HUES6 (cell line): ENCODE data around the gene DNAJA2.
A peak's percentile ranks its signal among the peaks of the same experiment; 100 is the strongest.
"Not testable (repeated sequence)": the region's sequence is repeated elsewhere in the genome, so short reads cannot be mapped to it uniquely, and the experiment has no call there.

Source experiments
- H3K27ac ChIP-seq: 2 replicates; pipeline ENCODE4 v1.7.0; 2013; ENCODE audit warnings: low read depth, mild to moderate bottlenecking, low read length, inconsistent platforms
- H3K27me3 ChIP-seq: 2 replicates; pipeline ENCODE4 v1.6.1; 2013; ENCODE audit warnings: low read length; ENCODE audit not compliant: control insufficient read depth, insufficient read depth
- H3K36me3 ChIP-seq: 2 replicates; pipeline ENCODE4 v1.6.1; 2013; ENCODE audit warnings: low read length; ENCODE audit not compliant: control insufficient read depth, insufficient read depth
- H3K4me1 ChIP-seq: 2 replicates; pipeline ENCODE4 v1.6.1; 2013; ENCODE audit warnings: low read length; ENCODE audit not compliant: control insufficient read depth, insufficient read depth
- H3K4me3 ChIP-seq: 2 replicates; pipeline ENCODE4 v1.5.1; 2013; ENCODE audit warnings: low read depth, low read length
- H3K9ac ChIP-seq: one replicate; pipeline ENCODE4 v1.6.1; 2013; ENCODE audit warnings: mild to moderate bottlenecking, low read length
- H3K9me3 ChIP-seq: 2 replicates; pipeline ENCODE4 v1.6.1; 2013; ENCODE audit warnings: low read depth, low read length; ENCODE audit not compliant: control insufficient read depth, insufficient read depth

DNAJA2 gene

DNA sequence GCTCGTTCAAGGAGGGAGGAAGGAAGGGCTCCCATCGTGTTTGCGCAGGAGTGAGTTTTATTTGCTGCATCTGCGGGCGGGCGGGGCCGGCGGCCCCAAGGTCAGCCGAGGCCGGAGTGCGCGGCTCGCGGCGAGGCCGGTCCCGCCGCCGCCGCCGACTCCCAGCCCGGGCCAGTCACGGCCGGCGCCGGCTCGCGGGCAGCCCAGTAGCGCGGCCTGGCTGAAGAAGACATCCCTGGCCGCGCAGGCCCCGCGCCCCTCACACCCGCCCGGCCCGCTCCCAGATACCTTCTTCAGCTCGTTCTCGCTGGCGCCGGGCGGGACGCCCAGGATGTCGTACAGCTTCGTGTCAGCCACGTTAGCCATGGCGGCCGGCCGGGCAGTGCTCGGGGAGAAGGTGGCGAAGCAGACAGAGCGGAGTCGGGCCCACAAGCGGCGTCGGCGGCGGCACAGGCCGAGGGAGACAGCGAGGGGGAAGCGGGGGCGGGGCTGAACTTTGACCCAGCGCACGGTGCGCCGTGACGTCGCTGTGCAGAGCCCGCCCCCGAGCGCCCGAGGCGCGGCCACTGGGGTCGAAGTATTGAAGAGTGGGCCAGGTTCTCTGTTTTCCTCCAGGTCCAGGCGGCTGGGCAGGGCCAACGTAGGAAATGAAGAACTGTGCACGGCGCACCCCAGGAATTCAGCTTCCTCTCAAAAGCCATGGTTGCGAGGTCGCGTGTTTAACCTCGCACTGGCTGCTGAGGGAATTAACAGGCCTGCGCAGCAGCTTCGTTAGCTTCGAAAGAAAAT lies at the start of gene DNAJA2:
DNAJA2 (minus strand) TSS at position 468 of the 789 bp plus-strand sequence; CDS start at position 366, 102 bp downstream.
- peak within 1 kb of the TSS; percentile 96 for H3K27ac ChIP-seq
- peaks cover 31% of the 10 kb centered on the region for H3K36me3 ChIP-seq
- no peaks in the 10 kb centered on the region for H3K27me3 ChIP-seq
- H3K9me3 ChIP-seq = no peaks in the 10 kb centered on the region
- peak within 1 kb of the TSS; percentile 76 for H3K4me3 ChIP-seq
- peak within 1 kb of the TSS; percentile 93 for H3K9ac ChIP-seq
- peaks cover 28% of the 10 kb centered on the region for H3K4me1 ChIP-seq

GRCh38 chr16:47019568-47019967 lies 46.1 kb upstream of the DNAJA2 start:
- Histone ChIP-seq H3K27me3 (no peaks in the 10 kb centered on the region), H3K4me1 (no peaks in the 10 kb centered on the region), H3K4me3 (no peak overlapping the region), H3K9ac (no peak overlapping the region), H3K36me3 (no peaks in the 10 kb centered on the region), H3K27ac (no peak overlapping the region), H3K9me3 (no peaks in the 10 kb centered on the region)

DNA sequence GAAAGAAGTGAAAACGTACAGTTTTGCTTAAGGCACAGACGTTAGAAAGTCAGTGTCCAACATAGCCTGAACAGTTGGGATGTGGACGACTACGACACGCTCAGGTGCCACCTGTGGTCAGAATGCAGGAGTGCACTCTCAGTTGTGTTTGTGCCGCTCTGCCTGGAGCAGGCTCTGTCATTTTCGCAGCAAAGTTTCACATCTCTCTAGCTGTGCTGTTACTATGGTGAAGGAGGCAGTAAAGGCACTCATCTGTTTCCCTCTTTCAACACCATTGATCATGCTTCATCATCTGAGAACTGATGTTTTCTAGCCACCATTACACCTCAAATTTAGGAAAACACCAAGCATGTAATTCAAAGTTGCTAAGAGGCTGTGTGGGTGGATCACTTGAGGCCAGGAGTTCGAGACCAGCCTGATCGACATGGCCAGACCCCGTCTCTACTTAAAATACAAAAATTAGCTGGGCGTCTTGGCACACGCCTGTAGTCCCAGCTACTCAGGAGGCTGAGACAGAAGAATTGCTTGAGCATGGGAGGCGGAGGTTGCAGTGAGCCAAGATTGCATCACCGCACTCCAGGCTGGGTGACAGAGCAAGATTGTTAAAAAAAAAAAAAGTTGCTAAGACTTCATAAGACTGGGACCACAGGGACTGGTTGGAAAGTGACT lies 44.9 kb upstream of the DNAJA2 start:
- Histone ChIP-seq H3K36me3 (no peaks in the 10 kb centered on the region), H3K9ac (no peak overlapping the region), H3K27me3 (no peaks in the 10 kb centered on the region), H3K4me3 (no peak overlapping the region), H3K9me3 (no peaks in the 10 kb centered on the region), H3K4me1 (no peaks in the 10 kb centered on the region), H3K27ac (no peak overlapping the region)

GRCh38 chr16:47017636-47018035 lies 44.2 kb upstream of the DNAJA2 start:
- Histone ChIP-seq H3K36me3 (no peaks in the 10 kb centered on the region), H3K27me3 (no peaks in the 10 kb centered on the region), H3K27ac (no peak overlapping the region), H3K4me1 (no peaks in the 10 kb centered on the region), H3K4me3 (no peak overlapping the region), H3K9ac (no peak overlapping the region), H3K9me3 (no peaks in the 10 kb centered on the region)

DNA sequence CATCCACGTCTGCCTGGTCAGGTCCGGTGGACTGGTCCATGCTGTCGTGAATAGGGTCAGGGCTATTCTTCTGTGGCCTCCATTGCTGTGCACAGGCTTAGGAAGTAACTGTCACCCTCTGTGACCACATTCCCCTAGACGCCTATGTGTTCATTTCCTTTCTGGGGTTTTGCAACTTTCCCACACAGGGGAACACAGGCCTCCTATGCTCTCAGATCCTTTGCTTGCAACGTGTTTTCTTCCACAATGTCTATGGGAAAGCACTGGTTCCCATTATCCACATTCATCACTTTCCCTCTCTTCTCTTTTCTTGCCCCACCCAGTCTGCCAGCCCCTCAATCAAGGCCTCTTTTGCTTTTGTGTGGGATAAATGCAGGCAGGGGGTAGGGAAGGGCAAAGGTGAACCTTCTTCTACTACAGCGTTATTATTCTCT lies 43.2 kb upstream of the DNAJA2 start:
- Histone ChIP-seq H3K27ac (no peak overlapping the region), H3K9ac (no peak overlapping the region), H3K4me3 (no peak overlapping the region), H3K9me3 (no peaks in the 10 kb centered on the region), H3K4me1 (no peaks in the 10 kb centered on the region), H3K36me3 (no peaks in the 10 kb centered on the region), H3K27me3 (no peaks in the 10 kb centered on the region)

GRCh38 chr16:47013910-47014309 lies 40.4 kb upstream of the DNAJA2 start:
- Histone ChIP-seq H3K27ac (no peak overlapping the region), H3K9me3 (no peaks in the 10 kb centered on the region), H3K36me3 (no peaks in the 10 kb centered on the region), H3K9ac (no peak overlapping the region), H3K4me3 (no peak overlapping the region), H3K4me1 (no peaks in the 10 kb centered on the region), H3K27me3 (no peaks in the 10 kb centered on the region)

DNA sequence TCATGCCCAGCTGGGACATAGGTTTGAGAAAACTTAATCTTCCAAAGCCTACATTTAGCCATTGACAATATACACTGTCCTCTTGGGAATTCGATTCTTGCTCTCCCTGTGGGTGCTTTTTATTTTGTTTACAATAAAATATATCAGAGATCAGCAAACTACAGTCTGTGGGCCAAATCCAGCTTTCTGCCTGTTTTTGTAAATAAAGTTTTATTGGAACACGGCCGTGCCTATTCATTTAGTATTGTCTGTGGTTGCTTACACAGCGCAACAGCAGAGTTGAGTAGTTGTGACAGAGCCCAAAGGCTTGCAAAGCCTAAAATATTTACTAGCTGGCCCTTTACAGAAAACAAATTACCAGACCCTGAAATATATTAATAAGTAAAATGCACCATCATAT lies 39.7 kb upstream of the DNAJA2 start:
- Histone ChIP-seq H3K4me3 (no peak overlapping the region), H3K27me3 (no peaks in the 10 kb centered on the region), H3K36me3 (no peaks in the 10 kb centered on the region), H3K27ac (no peak overlapping the region), H3K4me1 (no peaks in the 10 kb centered on the region), H3K9ac (no peak overlapping the region), H3K9me3 (no peaks in the 10 kb centered on the region)

- not testable (repeated sequence) for H3K27me3 ChIP-seq
Measured at GRCh38 chr16:47010812-47011211, 37.3 kb upstream of the DNAJA2 start.

DNA sequence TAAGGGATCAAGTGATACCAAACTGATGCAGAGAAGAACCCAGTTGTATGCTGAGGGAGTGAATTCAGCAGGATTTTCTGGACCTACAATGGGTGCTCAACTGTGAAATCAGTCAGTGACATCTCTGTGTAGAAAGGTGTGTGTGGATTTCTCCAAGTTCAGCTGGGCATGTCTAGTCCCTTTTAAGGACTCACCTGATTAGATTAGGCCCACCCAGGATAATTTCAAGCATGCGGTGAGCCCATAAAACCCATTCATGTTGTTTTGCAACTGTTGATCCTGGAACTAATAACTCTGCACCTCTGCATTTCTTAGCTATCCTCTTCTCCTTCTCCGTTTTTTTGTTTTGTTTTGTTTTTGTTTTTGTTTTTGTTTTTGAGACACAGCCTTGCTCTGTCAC lies 35.1 kb upstream of the DNAJA2 start:
- Histone ChIP-seq H3K36me3 (no peaks in the 10 kb centered on the region), H3K4me3 (no peak overlapping the region), H3K27ac (no peak overlapping the region), H3K27me3 (no peaks in the 10 kb centered on the region), H3K9ac (no peak overlapping the region), H3K9me3 (0 out of 2 replicates have a peak, but pooled peaks cover 5% of the 10 kb centered on the region), H3K4me1 (no peaks in the 10 kb centered on the region)

More at GRCh38 chr16:47010812-47011211, 37.3 kb upstream of the DNAJA2 start:
- H3K4me3 ChIP-seq, H3K36me3 ChIP-seq, H3K27ac ChIP-seq, H3K4me1 ChIP-seq, H3K9ac ChIP-seq, H3K9me3 ChIP-seq: not testable (repeated sequence)

DNA sequence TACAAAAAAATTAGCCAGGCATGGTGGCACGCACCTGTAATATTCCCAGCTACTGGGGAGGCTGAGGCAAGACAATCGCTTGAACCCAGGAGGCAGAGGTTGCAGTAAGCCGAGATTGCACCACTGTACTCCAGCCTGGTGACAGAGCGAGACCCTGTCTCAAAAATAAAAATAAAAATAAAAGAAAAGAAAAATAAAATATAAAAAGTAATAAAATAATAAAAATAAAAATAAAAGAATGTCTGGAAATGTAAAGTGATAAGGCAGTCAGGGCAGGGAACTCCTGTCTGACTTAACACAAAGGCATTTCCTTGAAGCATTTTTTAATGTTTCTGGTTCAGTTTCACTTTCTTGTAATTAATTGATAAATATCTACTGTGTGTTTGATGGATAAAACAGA lies 34.7 kb upstream of the DNAJA2 start:
- Histone ChIP-seq H3K4me3 (no peak overlapping the region), H3K9me3 (0 out of 2 replicates have a peak, but pooled peaks cover 5% of the 10 kb centered on the region), H3K9ac (no peak overlapping the region), H3K27ac (no peak overlapping the region), H3K27me3 (no peaks in the 10 kb centered on the region), H3K36me3 (no peaks in the 10 kb centered on the region), H3K4me1 (no peaks in the 10 kb centered on the region)

GRCh38 chr16:47004652-47005051 lies 31.2 kb upstream of the DNAJA2 start:
- Histone ChIP-seq H3K4me1 (no peaks in the 10 kb centered on the region), H3K27ac (no peak overlapping the region), H3K9me3 (0 out of 2 replicates have a peak, but pooled peaks cover 6% of the 10 kb centered on the region), H3K4me3 (no peak overlapping the region), H3K36me3 (no peaks in the 10 kb centered on the region), H3K27me3 (no peaks in the 10 kb centered on the region), H3K9ac (no peak overlapping the region)
